Cerebellar cortex (tissue), 1 donor: ENCODE data around the gene FRMD4A.
A peak's percentile ranks its signal among the peaks of the same experiment; 100 is the strongest.
"Not testable (repeated sequence)": the region's sequence is repeated elsewhere in the genome, so short reads cannot be mapped to it uniquely, and the experiment has no call there.

Experiments
- DNase-seq: peaks from one replicate; pipeline ENCODE4 v3.0.0-alpha.2; 2015; ENCODE audit warnings: low spot score

The FRMD4A gene

GRCh38 chr10:14102056-14102455 is 228.7 kb downstream of the FRMD4A start:
- no peak for DNase-seq

GRCh38 chr10:14099885-14100284 is 230.8 kb downstream of the FRMD4A start:
- DNase-seq, result no peak

DNA sequence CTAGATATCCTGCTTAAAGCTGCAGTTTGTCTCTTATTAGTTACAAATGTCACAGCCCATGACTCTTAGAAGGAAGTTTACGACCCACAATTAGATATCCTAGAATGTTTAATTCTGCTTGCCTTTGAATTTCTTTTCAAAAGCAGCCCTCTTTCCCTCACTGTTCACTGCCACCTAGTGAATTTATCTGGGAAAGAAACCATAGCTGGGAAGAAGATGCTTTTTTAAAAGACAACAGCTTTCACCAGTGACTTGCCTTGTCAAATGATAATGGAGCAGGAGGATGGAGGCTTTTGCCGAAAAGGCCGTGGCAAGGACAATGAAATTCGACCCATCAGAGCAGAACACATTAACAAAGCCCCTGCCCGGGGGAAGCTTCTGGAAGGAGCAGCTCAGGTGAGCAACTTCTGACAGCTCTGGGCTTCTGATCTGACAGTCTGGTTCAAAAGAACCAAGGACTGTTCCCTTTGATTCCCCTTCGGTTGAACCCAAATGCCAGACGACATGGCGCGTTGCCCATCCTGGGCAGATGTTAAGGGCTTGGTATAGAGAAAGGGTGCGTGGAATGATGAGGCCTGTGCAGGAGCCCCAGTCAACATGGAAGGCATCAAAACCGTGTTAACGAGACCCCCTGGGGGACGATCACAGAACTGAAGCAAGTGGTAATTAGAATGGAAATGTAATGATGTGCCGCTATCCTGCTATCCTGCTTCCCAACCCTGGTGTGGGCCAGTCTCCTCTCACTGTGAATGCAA is 236.8 kb downstream of the FRMD4A start:
- DNase-seq, result peak; percentile 43

DNA sequence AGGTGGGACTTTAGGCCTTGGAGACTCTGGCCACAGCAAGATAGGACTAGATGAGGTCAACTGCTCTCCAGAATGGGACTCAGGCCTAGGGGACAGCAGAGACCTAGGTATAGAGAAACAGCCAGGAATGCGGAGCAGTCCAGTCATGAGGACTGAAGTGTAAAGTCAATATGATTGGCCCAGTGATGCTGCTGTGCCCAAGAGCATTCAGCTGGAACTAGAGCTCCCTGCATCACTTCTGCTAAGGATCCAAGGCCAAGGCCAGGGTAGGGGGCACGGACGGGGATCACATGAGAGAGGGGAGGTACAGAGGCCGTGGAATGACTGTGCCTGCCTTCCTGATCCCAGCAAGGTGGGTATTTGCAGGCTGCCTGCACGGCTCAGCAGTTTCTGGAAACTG is 237.9 kb downstream of the FRMD4A start:
- no peak for DNase-seq

DNA sequence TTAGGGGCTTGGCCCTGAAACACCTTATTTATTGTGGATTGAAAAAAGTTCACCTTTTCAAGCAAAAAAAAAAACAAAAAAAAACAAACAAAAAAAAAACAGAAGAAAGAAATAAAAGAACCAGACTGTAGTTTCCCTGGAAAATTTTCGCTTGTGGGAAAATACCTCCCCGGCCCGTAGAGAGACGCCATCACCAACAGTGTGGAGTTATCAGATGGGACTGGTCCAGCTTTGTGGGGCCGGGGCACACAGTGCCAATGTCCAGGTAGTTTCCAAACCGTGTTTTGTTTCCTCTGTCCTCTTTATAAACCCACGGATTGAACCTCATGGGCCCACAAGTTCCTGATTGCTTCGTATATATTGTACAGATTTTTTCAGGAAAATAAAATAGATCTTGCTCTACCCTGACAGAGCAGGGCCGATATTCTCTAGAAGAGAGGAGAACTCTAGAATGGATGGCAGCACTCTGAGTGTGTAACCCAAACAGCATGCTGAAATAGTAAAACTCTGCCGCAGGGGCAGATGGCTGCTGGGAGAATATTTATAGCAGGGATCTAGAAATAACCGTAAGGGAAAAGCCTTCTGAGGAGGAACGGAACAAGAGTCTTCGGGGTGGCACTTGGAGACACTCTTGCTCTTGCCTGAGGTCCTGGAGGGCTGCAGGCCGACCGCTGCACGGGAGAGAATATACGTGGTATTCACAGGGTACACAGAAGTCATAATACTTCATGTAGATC is 241.0 kb downstream of the FRMD4A start:
- DNase-seq, result no peak

- DNase-seq, result no peak
Measured at GRCh38 chr10:14087566-14087965, 243.2 kb downstream of the FRMD4A start.

GRCh38 chr10:14086596-14086995 is 244.1 kb downstream of the FRMD4A start:
- DNase-seq, result no peak

GRCh38 chr10:14084875-14085274 is 245.8 kb downstream of the FRMD4A start:
- DNase-seq, result no peak

DNA sequence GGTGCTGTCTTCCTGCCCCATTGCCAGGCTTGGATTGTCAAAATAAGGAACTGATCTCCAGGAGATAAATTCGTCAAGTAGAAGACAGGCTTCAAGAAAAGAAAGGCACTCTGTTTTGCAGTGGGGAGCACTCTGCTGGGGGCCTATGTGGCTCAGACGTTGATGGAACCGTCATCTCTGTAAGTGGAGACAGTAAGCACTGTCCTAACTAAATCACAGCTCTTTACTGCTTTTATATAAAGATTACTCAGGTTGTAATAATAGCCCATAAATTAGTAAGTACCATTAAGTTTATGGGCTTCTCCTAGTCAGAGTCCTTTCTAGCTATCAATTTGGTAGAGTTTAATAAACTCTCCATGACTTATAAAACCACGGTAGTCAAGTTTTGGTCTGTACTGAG is 249.9 kb downstream of the FRMD4A start:
- DNase-seq, result no peak

- DNase-seq, result no peak
Measured at GRCh38 chr10:14077430-14077829, 253.3 kb downstream of the FRMD4A start.

- DNase-seq, result peak; percentile 28
Measured at GRCh38 chr10:14074062-14074884, 256.5 kb downstream of the FRMD4A start.

DNA sequence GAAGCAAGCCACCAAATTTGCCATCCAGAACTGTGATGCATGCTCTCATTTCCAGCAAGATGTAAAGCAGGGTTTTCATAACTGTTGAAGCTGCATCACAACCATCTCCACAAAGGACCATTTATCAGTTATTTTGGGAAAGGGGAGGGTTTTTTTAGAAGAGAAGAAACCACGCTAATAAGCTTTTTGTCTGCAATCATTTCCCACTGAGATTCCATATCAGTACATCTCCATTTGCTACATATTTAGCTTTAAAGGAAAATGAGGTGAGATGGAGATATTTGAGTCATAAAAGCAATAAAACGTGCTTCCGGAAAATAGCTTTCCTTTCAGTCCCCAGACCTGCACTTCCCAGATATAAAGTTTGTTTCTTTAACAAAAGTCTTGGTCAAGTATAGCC is 258.2 kb downstream of the FRMD4A start:
- DNase-seq, result no peak

DNA sequence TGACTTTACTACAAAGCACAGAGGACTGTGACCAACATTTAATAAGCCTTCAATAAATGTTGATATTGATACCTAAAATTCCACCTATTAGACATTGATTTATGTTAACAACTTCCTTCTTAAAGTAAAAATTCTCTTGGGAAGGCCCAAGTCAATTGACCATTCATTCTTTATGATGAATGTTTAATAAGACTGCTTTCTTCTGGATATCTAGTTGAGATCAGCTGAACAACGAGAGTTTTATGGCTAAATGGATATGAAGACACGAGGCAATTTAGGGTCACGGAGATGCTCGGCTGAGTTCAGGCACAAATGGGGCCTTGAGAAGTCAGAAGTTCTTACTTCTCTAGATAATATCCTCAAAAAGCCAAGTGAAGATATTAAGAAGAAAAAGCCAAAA is 258.8 kb downstream of the FRMD4A start:
- no peak for DNase-seq

DNA sequence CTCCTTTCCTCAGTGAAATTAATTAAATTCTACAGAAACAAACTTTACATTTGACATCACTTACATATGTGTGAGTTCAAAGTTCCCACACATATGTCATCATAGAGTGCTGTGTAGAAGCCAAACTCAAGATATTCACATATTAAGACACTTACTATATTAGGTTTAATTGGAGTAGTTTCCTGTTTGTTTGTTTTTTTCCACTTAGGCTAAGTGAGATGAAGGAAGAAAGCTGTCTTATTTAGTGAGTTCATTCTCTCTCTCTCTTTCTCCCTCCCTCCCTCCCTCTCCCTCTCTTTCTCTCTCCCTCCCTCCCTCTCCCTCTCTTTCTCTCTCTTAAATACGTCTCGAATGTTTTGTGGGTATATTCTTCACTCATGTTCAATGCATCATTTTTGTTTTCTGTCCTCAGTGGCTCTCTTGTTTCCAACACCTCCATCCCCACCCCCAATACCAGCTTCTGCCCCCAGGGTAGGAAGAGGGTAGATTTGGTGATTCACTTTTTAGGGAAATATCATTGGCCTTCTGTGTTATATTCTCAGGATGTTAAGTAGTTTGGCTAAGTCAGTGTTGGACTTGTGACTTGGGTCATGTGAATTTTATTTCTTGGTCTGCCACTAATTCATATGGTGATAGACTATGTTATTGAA is 262.0 kb downstream of the FRMD4A start:
- DNase-seq, result no peak

GRCh38 chr10:14067638-14068037 is 263.1 kb downstream of the FRMD4A start:
- not testable (repeated sequence) for DNase-seq

- DNase-seq, result no peak
Measured at GRCh38 chr10:14066106-14066505, 264.6 kb downstream of the FRMD4A start.

DNA sequence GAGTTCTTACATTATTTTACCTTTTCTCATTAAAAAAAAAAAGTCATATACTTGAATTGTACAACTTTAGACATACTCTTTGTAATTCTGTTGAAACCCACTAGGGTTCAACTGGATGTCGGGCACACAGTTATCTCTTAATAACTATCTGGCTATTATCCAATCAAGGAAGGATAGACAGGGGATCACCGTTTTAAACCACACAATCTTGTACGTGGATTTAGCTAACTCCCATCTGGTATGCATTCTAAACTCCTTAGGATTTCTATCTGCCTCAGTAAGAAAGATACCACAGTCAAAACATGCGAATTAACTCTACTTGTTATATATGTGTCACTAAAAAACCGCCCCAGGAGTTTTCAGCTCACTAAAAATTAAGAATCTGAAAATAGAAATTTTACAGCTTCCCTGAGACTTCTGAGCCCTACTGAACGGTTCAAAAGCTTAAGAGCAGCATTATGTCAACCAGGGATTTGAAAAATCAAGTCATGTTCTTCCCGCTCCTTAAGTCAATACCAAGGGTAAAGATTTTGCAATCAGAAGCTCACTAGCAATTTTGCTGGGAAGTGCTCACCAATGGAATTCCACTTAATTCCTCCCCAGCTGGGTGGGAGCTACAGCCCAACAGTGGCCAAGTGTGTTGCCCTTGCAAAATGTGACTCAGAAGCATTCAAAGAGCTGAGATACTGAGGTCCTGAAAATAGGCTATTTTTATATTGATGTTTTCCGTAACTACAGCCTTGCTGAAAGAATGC is 267.0 kb downstream of the FRMD4A start:
- no peak for DNase-seq

DNA sequence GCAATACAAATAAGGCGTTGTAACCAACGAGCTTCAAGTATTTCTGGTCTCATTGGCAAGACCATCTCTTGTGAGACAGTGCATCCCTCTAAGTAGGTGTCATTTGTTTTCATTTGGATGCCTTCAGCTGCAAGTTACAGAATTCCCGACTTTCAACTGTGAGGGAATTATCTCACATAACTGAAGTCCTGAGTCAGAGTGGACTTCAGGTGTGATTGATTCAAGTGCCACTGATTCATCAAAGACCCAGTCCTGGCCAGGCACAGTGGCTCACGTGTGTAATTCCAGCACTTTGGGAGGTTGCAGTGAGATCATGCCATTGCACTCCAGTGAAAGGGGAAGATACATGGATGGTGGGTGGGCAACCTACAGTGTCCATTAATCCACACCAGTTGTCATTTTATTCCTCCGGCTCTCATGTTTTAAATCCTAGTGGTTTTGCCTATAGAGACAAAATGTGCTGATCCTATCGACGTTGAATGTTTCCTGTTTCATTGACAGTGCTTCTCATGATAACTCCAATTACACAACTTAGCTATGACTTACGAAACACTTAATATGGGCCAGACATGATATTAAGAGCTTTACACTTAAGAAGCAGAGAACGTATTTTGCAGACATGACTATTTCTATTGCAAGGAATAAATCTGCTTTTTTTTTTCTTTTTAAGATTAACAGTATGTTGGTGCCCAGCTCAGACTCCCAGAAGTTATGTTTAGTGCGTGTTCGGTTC is 268.0 kb downstream of the FRMD4A start:
- DNase-seq, result no peak

- no peak for DNase-seq
Measured at GRCh38 chr10:14060320-14061070, 270.2 kb downstream of the FRMD4A start.
